Naive thymus-derived CD4-positive, alpha-beta T cell (primary cell): ENCODE results near the gene IGSF8. TPM values are rescaled to one million over a fixed set of nuclear protein-coding genes. Genes with fewer than 3 reads are reported as not detected.
A peak's percentile ranks its signal among the peaks of the same experiment; 100 is the strongest.

Source experiments
- ATAC-seq: fragments of 150-1000 bp; cut with Tn5 transposase; 2 replicates; pipeline ENCODE4 v1.10.0; 2021; ENCODE audit warnings: mild to moderate bottlenecking, moderate library complexity
- CTCF ChIA-PET: fragments of 350-600 bp; sonication (Branson Sonifier 250); formaldehyde crosslinking; loops from one replicate; lab custom pipeline; 2021; ENCODE audit warnings: antibody characterized with exemption; lab: Charles Lee
- POLR2A ChIA-PET: fragments of 350-600 bp; sonication (Branson Sonifier 250); formaldehyde crosslinking; loops from one replicate; lab custom pipeline; 2021; ENCODE audit warnings: antibody characterized with exemption, inconsistent platforms; lab: Charles Lee
- DNase-seq, 9 donors: peaks; one replicate each; pipeline versions ENCODE4 v3.0.0 to v3.0.0-alpha.2; 2020 to 2022; ENCODE audit warnings: mixed read lengths in 1 of 9
- H3K27ac ChIP-seq: one replicate; pipeline ENCODE4 v1.7.0; 2013; ENCODE audit warnings: mild to moderate bottlenecking, low read depth, low read length, moderate library complexity
- H3K27me3 ChIP-seq, 2 donors: one replicate each; pipeline ENCODE4 v1.7.0; 2013; ENCODE audit warnings: low read length in 2 of 2, mild to moderate bottlenecking in 2 of 2, moderate library complexity in 2 of 2; ENCODE audit not compliant: control insufficient read depth in 2 of 2, insufficient read depth in 2 of 2
- H3K36me3 ChIP-seq, 3 experiments: 1 replicate in 2 of 3; 2 replicates in 1 of 3; pipeline ENCODE4 v1.7.0; 2013; ENCODE audit warnings: low read length in 3 of 3, mild to moderate bottlenecking in 3 of 3, moderate library complexity in 1 of 3; ENCODE audit not compliant: insufficient read depth in 3 of 3, control insufficient read depth in 2 of 3
- H3K4me1 ChIP-seq, 2 donors: one replicate each; pipeline ENCODE4 v1.7.0; 2013; ENCODE audit warnings: low read length in 2 of 2, mild to moderate bottlenecking in 2 of 2, moderate library complexity in 1 of 2; ENCODE audit not compliant: control insufficient read depth in 2 of 2, insufficient read depth in 2 of 2
- H3K4me3 ChIP-seq: 2 replicates; pipeline ENCODE4 v1.7.0; 2013; ENCODE audit warnings: mild to moderate bottlenecking, low read length
- H3K9me3 ChIP-seq, 3 experiments: 1 replicate in 2 of 3; 2 replicates in 1 of 3; pipeline ENCODE4 v1.7.0; 2013; ENCODE audit warnings: low read length in 3 of 3; ENCODE audit not compliant: control insufficient read depth in 2 of 3
- H3K27ac Mint-ChIP-seq, 9 donors: one replicate each; pipeline ENCODE4 v1.8.0; 2020 to 2022; ENCODE audit warnings: mixed read lengths in 9 of 9, mild to moderate bottlenecking in 8 of 9, moderate library complexity in 5 of 9, inconsistent platforms in 2 of 9
- H3K27me3 Mint-ChIP-seq, 5 donors: one replicate each; pipeline ENCODE4 v1.8.0; 2021 to 2022; ENCODE audit warnings: mixed read lengths in 5 of 5, mild to moderate bottlenecking in 1 of 5
- H3K36me3 Mint-ChIP-seq, 5 donors: one replicate each; pipeline ENCODE4 v1.8.0; 2020 to 2022; ENCODE audit warnings: mixed read lengths in 5 of 5, mild to moderate bottlenecking in 3 of 5, inconsistent platforms in 1 of 5
- H3K4me1 Mint-ChIP-seq, 7 donors: one replicate each; pipeline ENCODE4 v1.8.0; 2020 to 2022; ENCODE audit warnings: mixed read lengths in 7 of 7, mild to moderate bottlenecking in 3 of 7, inconsistent platforms in 1 of 7
- H3K4me3 Mint-ChIP-seq, 10 donors: one replicate each; pipeline ENCODE4 v1.8.0; 2020 to 2022; ENCODE audit warnings: mild to moderate bottlenecking in 10 of 10, mixed read lengths in 10 of 10, moderate library complexity in 6 of 10, inconsistent platforms in 2 of 10
- H3K9me3 Mint-ChIP-seq, 11 donors: one replicate each; pipeline ENCODE4 v1.8.0; 2020 to 2022; ENCODE audit warnings: mixed read lengths in 11 of 11, mild to moderate bottlenecking in 4 of 11, inconsistent platforms in 1 of 11, moderate library complexity in 1 of 11
- intact Hi-C, 2 donors: fragments of 100-400 bp; cut with micrococcal nuclease; formaldehyde crosslinking; loops; one replicate each; pipeline ENCODE4 v1.15.1; 2023
- polyA plus RNA-seq, 2 donors: library from polyadenylated mRNA; unstranded; fragments of 300-500 nt; fragmentation: Illumina TruSeq; gene quantifications; one replicate each; pipeline ENCODE4 v1.2.3, GENCODE V29; 2021
- total RNA-seq, 6 experiments: library from RNA in 5 of 6; stranded (reverse) in 5 of 6; gene quantifications; 1 replicate in 5 of 6; 2 replicates in 1 of 6; pipeline ENCODE4 v1.2.3 and lab custom pipeline; 2021 to 2026

IGSF8 gene
- total and polyA plus RNA-seq, 7 experiments from 2014 or later, result 31.9 to 68.7 (median 44.8) TPM

DNA sequence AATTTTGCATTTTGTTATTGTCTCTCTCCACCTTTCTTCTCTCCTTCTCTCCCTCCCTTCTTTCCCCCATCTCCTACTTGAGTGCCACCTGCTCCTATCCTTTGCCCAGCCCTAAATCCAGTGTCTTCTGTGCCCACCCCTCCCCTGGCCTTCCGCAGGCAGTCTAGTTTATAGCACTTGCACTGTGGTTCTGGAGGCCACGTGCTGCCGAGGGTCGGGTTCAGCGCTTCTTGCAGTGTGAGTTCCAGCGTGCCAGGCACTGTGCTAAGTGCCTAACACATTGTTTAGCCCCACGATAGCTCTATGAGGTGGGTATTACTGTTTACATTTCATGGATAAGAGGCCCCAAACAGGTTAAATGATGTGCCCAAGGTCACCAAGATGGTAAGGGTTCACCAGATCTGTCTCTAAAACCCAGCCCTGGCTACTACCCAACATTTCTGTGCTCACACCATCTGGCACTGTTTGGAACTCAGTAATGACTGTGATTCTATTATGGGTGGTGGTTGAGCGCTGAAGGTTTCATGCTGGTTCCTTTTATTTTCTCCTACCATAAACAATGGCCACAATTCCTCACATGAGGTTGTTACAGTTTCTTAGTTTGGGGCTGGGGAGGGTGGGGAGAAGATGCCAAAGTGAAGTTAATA is 38.9 kb upstream of the IGSF8 start:
- no peaks in the 10 kb centered on the region for H3K36me3 Mint-ChIP-seq
- H3K9me3 Mint-ChIP-seq, result no peaks in the 10 kb centered on the region
- Histone ChIP-seq H3K36me3 (no peaks in the 10 kb centered on the region), H3K27ac (no peak overlapping the region), H3K9me3 (no peaks in the 10 kb centered on the region), H3K27me3 (no peaks in the 10 kb centered on the region), H3K4me3 (no peak overlapping the region), H3K4me1 (no peaks in the 10 kb centered on the region)
- CTCF ChIA-PET, result no interaction called here
- ATAC-seq, result no peak
- DNase-seq, result no peak
- POLR2A ChIA-PET, result no interaction called here
- peaks cover 0 to 32% (median 16%) of the 10 kb centered on the region in 5 donors for H3K27me3 Mint-ChIP-seq
- intact Hi-C loops, result no loop called here
- H3K4me1 Mint-ChIP-seq, result peaks cover 0 to 2% (median 0%) of the 10 kb centered on the region in 7 donors
- no peak overlapping the region for H3K4me3 Mint-ChIP-seq
- no peak overlapping the region for H3K27ac Mint-ChIP-seq

- intact Hi-C loops, result no loop called here
- no peak for DNase-seq
- Histone ChIP-seq H3K36me3 (no peaks in the 10 kb centered on the region), H3K4me1 (no peaks in the 10 kb centered on the region), H3K27me3 (no peaks in the 10 kb centered on the region), H3K27ac (no peak overlapping the region), H3K4me3 (no peak overlapping the region), H3K9me3 (no peaks in the 10 kb centered on the region)
- no peaks in the 10 kb centered on the region for H3K9me3 Mint-ChIP-seq
- H3K27me3 Mint-ChIP-seq, result peaks cover 0 to 32% (median 16%) of the 10 kb centered on the region in 5 donors
- H3K27ac Mint-ChIP-seq, result no peak overlapping the region
- peaks cover 0 to 2% (median 0%) of the 10 kb centered on the region in 7 donors for H3K4me1 Mint-ChIP-seq
- CTCF ChIA-PET, result no interaction called here
- no peak for ATAC-seq
- POLR2A ChIA-PET, result no interaction called here
- H3K4me3 Mint-ChIP-seq, result no peak overlapping the region
- no peaks in the 10 kb centered on the region for H3K36me3 Mint-ChIP-seq
Measured at GRCh38 chr1:160136926-160137200, 38.4 kb upstream of the IGSF8 start.

GRCh38 chr1:160136121-160136925 is 37.9 kb upstream of the IGSF8 start:
- H3K36me3 ChIP-seq, result no peaks in the 10 kb centered on the region
- H3K4me1 Mint-ChIP-seq, result peaks cover 0 to 2% (median 0%) of the 10 kb centered on the region in 7 donors
- H3K36me3 Mint-ChIP-seq, result no peaks in the 10 kb centered on the region
- CTCF ChIA-PET, result no interaction called here
- H3K27me3 ChIP-seq, result no peaks in the 10 kb centered on the region
- ATAC-seq (no peak), DNase-seq (no peak)
- H3K9me3 ChIP-seq, result no peaks in the 10 kb centered on the region
- no peak overlapping the region for H3K4me3 Mint-ChIP-seq
- intact Hi-C loops, result no loop called here
- H3K27me3 Mint-ChIP-seq, result peaks cover 0 to 28% (median 11%) of the 10 kb centered on the region in 5 donors
- no peaks in the 10 kb centered on the region for H3K4me1 ChIP-seq
- no peak overlapping the region for H3K27ac ChIP-seq
- no peaks in the 10 kb centered on the region for H3K9me3 Mint-ChIP-seq
- POLR2A ChIA-PET, result no interaction called here
- no peak overlapping the region for H3K4me3 ChIP-seq
- no peak overlapping the region for H3K27ac Mint-ChIP-seq

- H3K4me1 Mint-ChIP-seq, result peaks cover 0 to 2% (median 0%) of the 10 kb centered on the region in 7 donors
- no peaks in the 10 kb centered on the region for H3K9me3 Mint-ChIP-seq
Measured at GRCh38 chr1:160134791-160135572, 36.6 kb upstream of the IGSF8 start.

DNA sequence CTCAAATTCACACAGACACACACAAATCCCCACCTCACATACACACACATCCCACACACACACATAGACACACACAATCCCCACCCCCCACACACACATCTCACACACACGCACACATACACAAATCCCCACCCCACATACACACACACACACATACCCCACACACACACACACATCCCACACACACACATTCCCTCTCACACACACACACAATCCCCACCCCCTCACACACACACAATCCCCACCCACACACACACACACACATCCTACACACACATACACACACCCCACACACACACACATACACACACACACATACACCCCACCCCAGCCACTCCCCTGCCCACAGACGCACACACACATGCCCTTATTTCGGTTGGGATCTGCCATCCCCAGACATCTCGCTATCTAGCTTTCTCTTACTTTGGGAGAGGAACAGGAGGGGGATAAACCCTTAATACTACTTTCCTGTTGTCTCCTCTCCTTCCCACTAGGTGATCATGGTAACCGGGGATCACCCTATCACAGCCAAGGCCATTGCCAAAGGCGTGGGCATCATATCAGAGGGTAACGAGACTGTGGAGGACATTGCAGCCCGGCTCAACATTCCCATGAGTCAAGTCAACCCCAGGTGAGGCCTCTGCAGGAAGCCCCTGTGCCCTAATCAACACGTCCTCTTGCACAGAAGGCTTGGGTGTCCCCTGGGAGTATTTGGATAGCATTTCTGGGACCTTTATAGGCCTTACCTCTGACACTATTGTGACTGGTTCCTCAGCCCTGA is 35.8 kb upstream of the IGSF8 start:
- CTCF ChIA-PET, result no interaction called here
- no peak overlapping the region for H3K4me3 ChIP-seq
- no peak for DNase-seq

More at GRCh38 chr1:160134791-160135572, 36.6 kb upstream of the IGSF8 start:
- Histone ChIP-seq H3K9me3 (no peaks in the 10 kb centered on the region), H3K27me3 (no peaks in the 10 kb centered on the region), H3K27ac (no peak overlapping the region), H3K36me3 (no peaks in the 10 kb centered on the region), H3K4me1 (no peaks in the 10 kb centered on the region), H3K4me3 (no peak overlapping the region)
- ATAC-seq (peak; percentile 37), DNase-seq (no peak)
- intact Hi-C loops, result no loop called here
- H3K36me3 Mint-ChIP-seq, result no peaks in the 10 kb centered on the region
- POLR2A ChIA-PET, result no interaction called here
- CTCF ChIA-PET, result no interaction called here
- peaks cover 0 to 23% (median 2%) of the 10 kb centered on the region in 5 donors for H3K27me3 Mint-ChIP-seq
- H3K27ac Mint-ChIP-seq, result no peak overlapping the region
- H3K4me3 Mint-ChIP-seq, result no peak overlapping the region

GRCh38 chr1:160131803-160132565 is 33.6 kb upstream of the IGSF8 start:
- H3K4me1 Mint-ChIP-seq, result peaks cover 0 to 2% (median 0%) of the 10 kb centered on the region in 7 donors
- DNase-seq, result no peak
- Histone ChIP-seq H3K4me1 (no peaks in the 10 kb centered on the region), H3K4me3 (no peak overlapping the region), H3K36me3 (no peaks in the 10 kb centered on the region), H3K27ac (no peak overlapping the region), H3K9me3 (no peaks in the 10 kb centered on the region), H3K27me3 (no peaks in the 10 kb centered on the region)
- intact Hi-C loops, result no loop called here
- POLR2A ChIA-PET, result no interaction called here
- H3K9me3 Mint-ChIP-seq, result peaks cover 0 to 2% (median 0%) of the 10 kb centered on the region in 11 donors
- CTCF ChIA-PET, result no interaction called here
- ATAC-seq, result no peak
- no peak overlapping the region for H3K4me3 Mint-ChIP-seq
- no peak overlapping the region for H3K27ac Mint-ChIP-seq
- H3K36me3 Mint-ChIP-seq, result no peaks in the 10 kb centered on the region
- H3K27me3 Mint-ChIP-seq, result peaks cover 0 to 23% (median 4%) of the 10 kb centered on the region in 5 donors

More for the DNA sequence above, 35.8 kb upstream of the IGSF8 start:
- Mint-ChIP-seq H3K9me3 (no peaks in the 10 kb centered on the region), H3K36me3 (no peaks in the 10 kb centered on the region), H3K27me3 (peaks cover 0 to 21% (median 0%) of the 10 kb centered on the region in 5 donors), H3K27ac (no peak overlapping the region), H3K4me3 (no peak overlapping the region), H3K4me1 (peaks cover 0 to 2% (median 0%) of the 10 kb centered on the region in 7 donors)
- no peak overlapping the region for H3K27ac ChIP-seq
- intact Hi-C loops, result no loop called here
- POLR2A ChIA-PET, result no interaction called here
- no peaks in the 10 kb centered on the region for H3K27me3 ChIP-seq
- no peaks in the 10 kb centered on the region for H3K9me3 ChIP-seq
- ATAC-seq, result no peak
- no peaks in the 10 kb centered on the region for H3K4me1 ChIP-seq
- H3K36me3 ChIP-seq, result no peaks in the 10 kb centered on the region
